ENCODE results near the gene OPN5.
A peak's percentile ranks its signal among the peaks of the same experiment; 100 is the strongest.
"Not testable (repeated sequence)": the region's sequence is repeated elsewhere in the genome, so short reads cannot be mapped to it uniquely, and the experiment has no call there.

Gene OPN5, protein sequence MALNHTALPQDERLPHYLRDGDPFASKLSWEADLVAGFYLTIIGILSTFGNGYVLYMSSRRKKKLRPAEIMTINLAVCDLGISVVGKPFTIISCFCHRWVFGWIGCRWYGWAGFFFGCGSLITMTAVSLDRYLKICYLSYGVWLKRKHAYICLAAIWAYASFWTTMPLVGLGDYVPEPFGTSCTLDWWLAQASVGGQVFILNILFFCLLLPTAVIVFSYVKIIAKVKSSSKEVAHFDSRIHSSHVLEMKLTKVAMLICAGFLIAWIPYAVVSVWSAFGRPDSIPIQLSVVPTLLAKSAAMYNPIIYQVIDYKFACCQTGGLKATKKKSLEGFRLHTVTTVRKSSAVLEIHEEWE

DNA sequence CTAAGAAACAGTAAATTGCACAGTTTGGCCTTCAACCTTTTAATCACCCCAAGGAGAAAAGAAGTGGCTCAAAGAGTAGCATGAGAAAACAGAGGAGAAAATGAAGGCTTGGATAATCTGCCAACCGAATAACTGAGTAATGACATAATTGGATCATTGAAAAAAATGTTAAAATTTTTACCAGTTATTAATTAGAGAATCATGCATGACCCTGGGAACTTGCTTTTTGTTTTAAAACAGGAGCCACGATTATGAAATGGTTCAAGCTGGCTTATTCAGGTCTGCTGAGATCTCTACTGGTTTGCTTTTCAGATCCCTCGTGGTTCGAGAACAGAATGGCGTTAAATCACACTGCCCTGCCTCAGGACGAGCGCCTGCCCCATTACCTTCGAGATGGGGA is at the start of gene OPN5:
Gene OPN5 (plus strand): TSS at position 301 of the 400 bp plus-strand sequence. CDS start 35 bp downstream, at position 336.
- no peak for DNase-seq

DNA sequence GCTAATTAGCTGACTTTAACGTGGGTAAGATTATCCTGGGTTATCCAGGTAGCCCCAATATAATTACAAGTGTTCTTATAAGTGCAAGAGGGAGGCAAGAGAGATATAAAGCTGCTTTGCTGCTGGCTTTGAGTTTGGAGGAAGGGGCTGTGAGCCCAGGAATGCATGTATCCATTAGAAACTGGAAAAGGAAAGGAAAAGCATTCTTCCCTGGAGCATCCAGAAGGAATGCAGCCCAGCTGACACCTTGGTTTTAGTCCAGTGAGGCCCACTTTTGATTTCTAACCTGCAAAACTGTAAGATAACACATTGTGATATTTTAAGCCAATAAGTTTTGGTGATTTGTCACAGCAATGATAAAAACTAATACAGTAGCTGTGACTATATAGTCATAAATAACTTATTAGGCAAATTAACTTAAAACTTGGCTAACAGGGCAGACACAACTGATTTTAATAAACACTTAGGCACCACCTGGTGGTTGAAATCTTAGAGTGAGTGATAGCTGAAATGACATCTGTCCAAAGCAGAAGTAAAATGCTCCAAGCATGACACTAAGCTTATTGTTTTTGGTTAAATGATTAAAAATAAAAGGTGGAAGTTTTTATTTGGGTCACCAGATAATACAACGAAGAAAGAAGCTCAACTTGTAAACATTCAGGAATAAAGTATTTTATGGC is 47.8 kb upstream of the OPN5 start:
- no peak for DNase-seq

DNA sequence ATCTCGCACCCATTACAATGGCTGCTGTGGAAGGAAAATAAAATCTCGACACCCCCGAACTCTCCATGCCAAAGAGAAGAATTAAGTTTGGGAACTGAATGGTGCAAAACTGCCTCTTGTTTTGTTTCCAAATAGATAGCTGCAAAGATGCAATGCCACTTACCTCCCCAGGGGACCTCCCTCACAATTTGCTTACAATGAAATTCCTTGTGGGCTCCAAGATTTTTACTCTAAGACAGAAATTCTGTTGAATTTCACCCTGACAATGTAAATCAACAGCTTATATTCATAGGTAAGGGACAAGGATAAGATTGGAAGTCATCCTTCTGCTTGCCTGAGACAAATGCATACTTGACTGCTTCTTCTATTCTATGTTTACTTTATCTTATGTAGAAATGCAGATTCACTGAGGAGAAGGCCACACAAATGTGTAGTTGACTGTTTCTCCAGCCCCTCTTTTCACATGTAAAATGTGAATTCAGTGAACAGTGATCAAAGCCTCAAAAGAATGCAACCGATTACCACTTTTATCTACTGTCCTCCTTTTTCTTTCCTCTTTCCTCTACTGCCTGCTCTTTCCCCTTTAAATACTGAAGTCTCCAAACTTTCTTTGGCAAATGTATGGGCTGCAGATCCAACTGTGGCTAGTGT is 46.9 kb upstream of the OPN5 start:
- DNase-seq, result no peak

DNA sequence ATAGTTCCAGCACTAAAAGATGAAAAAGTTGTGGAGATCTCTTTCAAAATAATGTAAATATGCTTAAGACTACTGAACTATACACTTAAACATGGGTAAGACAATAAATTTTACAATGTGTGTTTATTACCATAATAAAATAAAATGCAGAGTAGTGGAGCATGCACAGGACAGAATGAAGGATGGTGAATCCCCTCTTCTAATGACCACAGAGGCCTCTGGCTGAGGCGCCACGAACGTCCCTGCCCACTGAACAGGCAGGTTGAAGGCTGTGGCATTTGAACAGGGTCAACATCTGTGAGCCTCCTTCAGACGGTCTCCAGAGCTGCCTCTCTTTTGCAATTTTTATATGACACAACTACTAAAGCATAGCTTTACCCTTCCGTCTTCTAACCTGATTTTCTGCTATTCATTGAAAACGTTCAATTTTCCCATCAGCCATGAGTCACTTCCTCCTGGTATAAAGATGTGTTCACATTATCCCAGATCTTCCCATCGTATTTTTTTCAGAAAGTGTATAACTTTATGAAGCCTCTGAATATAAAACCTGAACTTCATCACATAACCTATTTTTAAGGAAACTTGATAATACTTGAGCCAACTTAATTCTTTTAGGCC is 45.6 kb upstream of the OPN5 start:
- no peak for DNase-seq

DNA sequence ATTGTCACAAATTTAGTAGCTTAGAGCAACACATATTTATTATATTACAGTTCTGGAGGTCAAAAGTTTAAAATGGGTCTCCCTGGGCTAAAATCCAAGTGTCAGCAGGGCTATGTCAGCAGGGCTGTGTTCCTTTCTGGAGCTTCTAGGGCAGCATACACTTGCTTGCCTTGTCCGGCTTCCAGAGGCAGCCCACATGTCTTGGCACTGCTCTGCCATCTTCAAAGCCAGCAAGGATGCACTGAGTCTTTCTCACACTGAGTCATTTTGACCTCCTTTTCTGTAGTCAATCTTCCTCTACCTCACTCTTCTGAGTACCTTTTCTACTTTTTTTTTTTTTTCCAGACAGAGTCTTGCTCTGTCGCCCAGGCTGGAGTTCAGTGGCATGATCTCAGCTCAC is 44.4 kb upstream of the OPN5 start:
- DNase-seq, result no peak

DNA sequence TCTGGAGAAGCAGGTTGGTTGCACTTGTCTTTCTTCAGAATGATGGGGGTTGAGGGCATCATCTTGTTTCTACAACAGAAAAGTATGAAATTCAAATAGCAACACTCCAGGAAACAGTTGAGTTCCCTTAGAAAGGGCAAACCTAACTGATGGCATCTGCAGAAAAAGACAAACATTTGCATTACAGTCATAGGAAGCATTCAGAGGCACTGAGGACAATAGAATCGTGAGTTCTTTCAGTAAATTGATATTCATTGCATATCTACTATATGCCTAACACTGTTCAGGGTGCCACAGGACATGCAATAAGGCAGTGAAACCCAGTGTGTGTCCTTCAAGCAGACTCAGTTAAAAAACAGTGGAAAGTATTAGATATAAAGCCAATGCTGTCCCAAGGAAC is 41.1 kb upstream of the OPN5 start:
- no peak for DNase-seq

DNA sequence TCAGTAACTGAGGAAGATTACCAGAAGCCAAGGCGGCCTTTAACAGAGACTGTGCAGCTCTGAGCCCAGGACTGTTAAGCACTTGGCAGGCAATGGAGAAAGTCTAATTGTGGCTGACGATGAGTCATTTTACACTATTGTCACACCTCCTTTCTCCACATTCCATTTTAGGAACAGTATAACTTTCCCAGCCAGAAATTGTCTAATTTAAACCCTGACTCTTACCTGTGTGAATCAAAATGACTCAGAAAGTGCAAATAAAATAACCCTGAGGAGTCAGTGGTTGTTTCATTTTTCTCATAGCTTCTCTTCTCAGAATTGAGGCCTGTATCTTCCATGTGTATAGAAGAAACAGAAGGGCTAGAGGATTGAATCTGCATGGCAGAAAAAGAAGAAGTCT is 40.0 kb upstream of the OPN5 start:
- DNase-seq, result no peak

DNA sequence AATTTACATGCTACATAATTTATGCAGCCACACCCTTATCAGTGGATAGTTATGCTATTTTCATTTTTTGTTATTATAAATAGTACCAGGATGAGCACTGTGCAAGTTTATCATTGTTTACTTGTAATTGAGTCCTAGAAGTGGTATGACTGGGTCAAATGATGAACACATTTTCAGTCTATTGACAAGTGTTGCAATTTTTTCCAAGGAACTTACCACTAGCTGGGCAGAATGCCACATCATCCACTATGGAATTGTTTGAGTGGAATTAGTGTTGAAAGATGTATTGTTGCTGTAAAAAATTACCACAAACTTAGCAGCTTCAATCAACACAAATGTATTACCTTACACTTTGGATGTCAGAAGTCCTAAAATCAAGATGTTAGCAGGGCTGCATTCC is 38.1 kb upstream of the OPN5 start:
- DNase-seq, result no peak

DNA sequence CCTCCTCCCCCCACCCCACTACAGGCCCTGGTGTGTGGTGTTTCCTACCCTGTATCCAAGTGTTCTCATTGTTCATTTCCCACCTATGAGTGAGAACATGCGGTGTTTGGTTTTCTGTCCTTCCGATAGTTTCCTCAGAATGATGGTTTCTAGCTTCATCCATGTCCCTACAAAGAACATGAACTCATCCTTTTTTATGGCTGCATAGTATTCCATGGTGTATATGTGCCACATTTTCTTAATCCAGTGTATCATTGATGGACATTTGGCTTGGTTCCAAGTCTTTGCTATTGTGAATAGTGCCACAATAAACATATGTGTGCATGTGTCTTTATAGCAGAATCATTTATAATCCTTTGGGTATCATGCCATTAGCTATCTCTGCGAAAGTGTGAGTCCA is 36.6 kb upstream of the OPN5 start:
- DNase-seq, result not testable (repeated sequence)

DNA sequence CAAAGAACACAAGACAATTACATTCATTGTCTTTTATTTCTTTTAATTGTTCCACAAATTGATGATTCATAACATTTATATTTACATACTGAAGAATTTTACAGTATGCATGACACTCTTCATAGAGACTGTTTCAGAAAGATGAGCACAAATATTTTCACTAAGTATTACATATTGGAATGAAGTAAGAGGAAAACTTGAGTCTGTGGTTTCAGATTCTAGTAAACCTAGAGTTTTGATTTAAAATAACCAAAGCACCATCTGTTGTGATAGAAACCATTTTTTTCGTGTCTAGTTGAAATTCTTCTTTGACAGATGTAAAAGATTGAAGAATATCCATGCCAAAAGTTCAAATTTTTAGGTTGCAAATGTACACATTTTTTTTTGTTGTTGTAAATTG is 32.1 kb upstream of the OPN5 start:
- DNase-seq, result no peak

DNA sequence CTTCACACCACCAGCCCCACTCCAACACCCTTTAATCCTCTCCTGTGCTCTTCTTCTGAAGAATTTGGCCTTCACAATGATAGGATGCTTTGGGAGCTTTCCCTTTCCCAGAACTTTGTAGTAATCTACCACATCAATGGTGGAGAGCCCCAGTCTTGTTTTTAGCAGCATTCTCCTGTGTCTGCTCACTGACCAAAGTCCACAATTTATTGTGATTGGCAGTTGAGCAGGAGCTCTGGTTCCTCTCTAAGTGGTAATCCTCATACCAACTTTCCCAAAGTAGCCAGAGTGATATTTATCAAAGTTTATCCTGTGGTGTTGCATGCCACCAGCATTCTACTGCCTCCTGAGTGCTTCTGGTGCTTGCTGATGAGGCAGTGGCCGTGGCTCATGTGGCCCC is 29.0 kb upstream of the OPN5 start:
- no peak for DNase-seq

DNA sequence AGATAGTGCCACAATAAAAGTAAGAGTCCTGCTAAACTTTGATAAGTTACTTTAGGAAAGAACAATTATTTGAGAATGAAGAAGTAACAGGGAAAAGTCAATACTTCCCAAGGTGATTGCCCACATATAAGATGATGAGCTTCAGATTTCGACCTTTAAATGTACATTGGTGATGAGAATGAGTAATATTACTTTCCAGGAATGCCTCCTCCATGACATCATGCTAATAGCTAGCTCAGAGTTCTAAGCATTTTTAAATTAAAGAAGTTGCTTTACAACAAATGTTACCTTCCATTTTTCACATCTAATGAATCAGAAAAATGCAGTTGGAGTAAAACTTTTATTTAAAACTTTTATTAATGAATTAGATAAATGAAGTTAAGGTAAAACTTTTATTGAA is 22.5 kb upstream of the OPN5 start:
- DNase-seq, result no peak

DNA sequence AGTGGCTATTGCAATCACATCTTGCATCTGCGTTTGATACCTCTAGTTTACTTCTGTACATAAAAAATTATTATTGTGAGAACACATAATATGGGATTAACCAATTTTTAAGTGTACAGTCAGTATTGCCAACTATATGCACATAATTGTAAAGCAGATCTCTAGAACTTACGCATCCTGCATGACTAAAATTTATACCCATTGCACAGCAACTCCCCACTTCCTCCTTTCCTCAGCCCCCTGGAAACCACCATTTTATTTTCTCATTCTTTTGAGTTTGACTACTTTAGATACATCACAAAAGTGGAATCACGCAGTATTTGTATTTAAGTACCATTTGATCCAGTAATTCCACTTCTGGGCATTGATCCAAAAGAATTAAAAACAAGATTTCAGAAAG is 19.3 kb upstream of the OPN5 start:
- no peak for DNase-seq

DNA sequence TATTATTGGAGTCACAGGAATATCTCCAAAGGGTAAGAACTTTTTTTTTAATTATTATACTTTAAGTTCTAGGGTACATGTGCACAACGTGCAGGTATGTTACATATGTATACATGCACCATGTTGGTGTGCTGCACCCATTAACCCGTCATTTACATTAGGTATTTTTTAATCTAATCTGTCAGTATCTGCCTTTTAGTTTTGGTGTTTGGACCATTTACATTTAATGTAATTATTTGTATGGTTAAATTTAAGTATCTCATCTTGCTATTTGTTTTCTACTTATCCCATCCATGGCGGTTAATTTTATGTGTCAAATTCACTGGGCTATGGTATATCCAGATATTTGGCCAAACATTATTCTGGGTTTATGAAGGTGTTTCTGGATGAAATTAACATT is 15.4 kb upstream of the OPN5 start:
- no peak for DNase-seq

DNA sequence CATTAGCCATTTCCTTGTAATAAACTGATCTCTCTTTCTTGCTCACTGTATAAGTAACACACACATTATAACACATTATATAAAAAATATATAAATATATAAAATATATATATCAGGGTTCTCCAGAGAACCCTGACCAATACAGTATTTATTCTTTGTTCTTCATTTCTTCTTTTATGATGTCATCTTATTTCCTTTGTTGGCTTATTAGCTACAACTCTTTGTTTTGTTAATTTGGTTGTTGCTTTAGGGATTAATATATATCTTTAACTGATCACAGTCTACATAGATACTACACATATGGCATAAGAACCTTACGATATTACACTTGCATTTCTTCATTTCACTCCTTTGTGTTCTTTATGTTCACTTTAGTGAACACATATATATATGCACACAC is 14.7 kb upstream of the OPN5 start:
- no peak for DNase-seq

DNA sequence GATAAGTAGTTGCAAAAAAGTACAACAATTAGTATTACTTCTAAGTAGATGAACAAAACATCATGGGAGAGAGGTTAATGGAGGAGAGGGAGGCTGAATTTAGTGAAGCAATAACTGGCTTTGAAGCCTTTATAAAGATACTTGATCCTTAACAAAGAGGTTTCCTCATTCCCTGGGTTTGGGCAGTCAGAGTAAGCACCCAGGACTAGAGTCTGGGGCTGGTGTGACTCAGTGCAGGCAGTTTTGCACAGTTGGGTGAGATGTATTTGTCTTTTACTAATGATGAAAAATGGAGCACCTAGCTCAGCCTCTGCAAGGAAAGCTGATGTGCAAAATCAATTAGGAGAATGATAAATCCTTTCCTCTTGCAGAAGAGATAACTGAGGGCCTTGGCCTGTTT is 11.8 kb upstream of the OPN5 start:
- no peak for DNase-seq

DNA sequence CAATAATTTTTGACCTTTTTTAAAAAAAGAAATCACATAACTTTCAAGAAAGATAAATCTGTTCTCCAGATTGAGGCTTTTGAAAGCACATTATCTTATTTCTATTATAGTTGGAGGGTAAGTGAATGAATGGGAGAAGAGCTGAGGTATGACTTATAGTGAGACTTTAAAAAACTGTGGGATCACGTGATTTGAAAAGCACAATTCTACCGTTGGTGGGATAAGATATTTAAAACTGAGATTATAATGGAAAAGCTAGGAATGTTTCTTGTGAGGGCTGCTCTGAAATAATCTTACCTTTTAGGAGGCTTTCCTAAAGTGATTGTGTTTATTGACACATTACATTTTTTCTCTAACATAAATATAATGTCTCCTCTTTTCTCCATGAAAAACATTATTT is 9.5 kb upstream of the OPN5 start:
- DNase-seq, result no peak

DNA sequence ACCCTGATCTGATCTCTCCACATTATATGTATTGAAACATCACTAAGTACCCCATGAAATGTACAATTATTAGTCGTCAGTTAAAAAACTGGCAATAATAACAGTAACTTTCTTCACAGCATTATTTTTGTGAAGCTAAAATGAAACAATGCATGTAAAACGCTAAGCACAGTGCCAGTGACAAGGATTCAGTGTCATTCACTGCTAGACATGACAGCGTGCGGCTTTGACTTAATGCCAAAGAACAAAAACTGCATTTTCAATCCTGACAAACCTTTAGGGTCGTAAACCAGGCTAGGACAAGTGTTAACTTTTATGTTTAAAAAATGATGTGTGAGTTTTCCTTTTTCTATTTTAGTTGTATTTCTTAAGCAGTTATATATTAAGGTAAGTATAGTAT is 8.8 kb upstream of the OPN5 start:
- DNase-seq, result no peak

DNA sequence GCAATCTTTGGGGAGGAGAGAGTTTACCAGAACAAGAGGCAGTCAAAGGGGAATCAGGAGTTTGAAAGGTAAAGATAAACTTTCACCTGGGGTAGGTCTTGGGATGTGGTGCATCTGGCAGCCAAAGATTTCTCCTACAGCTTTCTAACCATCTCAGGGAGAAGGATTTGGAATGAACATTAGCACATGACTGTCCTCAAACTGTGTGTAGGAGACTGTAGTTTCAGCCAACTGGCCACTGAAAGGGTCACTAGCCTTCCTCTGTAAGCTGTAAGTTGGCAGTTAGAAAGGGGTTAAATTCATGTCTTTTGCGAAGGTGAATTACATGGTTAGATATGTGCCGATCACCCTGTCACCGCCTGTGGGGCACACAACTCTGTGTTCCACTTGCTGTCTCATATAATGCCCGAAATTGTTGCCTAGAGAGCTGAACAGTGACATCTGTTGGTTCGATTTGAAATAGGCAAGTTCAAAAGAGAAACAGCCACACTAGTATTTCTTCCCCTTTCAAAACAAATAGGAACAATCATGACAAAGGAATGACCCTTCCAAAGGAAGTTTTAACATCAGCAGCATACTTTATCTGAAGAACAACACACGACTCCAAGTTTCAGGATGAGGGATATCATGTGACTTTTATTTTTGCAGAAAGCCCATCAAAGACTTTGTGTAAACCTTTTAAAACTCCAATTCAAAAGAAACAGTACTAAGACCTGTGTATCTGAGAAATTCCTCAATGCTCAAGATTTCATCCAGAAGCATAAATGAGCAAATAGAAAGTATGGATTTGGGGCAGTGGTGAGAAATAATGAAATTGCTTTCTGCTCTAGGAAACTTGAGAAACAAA is 1.1 kb upstream of the OPN5 start:
- peak; percentile 5 to 17 for DNase-seq

DNA sequence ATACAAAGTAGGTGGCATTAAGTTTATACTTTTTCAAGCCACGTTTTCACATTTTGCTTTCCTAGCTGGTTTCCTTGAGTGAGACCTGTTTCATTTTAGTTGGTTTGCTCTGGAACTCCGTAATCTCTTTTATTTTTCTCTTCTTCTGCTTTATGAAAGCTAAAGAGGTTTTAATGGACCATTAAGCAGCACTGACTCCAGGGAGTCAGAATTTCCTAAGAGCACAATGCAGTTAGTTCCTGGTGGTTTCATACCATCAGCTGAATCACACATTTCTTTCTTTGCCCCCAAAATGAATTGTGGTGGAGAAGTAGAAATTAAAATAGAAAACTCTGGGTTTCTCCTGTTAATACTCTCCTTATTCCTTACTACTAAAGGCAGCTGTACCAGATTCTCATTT is 3.4 kb downstream of the OPN5 start:
- no peak for DNase-seq

DNA sequence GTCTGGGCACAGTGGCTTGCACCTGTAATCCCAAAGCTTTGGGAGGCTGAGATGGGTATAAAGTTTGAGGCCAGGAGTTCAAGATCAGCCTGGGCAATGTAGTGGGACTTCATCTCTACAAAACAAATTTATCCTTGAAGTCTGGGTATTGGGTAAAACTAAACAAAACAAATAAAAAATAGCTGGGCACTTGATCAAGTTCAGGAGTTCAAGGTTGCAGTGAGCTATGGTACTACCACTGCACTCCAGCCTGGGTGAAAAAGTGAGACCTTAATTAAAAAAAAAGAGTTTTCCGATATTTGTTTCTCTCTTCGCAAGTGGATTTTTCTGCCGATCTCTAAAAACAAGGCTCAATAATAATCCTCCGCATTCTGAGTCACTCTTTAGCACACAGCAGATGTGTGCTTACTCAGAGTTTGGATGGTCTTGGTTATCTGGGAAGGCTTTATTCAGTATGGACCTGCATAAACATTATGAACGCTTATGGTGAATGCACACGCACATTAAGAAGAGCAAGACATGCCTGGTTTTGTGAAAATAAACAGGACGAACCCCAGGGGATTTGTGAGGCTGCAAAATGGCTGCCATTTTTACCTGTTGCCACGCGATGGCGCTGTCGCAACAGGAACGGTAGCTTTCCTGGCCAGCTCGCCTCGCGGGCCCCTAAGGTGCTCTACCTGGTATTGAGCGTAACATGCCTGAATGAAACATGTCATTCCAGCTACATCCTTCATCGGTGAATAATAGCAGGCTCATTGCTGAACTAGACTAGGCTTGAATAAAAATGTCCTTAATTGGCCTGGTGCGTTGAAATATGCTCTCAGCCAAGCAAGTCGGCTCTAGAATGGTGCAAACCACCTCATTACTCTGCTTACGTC is 6.0 kb downstream of the OPN5 start:
- peak; percentile 20 to 28 for DNase-seq

DNA sequence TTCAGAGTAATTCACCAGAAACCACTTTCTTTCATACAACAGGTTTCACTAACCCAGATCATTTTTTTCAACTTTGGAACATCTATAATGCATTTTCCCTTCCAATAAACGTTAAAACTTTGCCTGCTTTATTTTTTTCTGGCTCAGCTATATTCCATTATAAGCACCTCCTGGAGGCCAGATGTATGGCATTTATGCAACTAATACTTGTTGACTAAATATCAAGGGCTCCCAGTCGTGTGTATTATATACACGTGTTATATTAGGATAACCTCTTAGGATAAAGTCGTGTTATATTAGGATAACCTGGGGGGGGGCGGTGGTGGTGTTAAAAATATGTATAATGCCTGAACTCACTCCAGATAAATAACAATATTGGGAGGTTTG is 6.7 kb downstream of the OPN5 start:
- DNase-seq, result no peak

All from activated CD4-positive, alpha-beta T cell treated with anti-CD3 and anti-CD28 coated beads for 4 hours (primary cell).